ENCODE measurements around the gene MINDY4B.

DNA sequence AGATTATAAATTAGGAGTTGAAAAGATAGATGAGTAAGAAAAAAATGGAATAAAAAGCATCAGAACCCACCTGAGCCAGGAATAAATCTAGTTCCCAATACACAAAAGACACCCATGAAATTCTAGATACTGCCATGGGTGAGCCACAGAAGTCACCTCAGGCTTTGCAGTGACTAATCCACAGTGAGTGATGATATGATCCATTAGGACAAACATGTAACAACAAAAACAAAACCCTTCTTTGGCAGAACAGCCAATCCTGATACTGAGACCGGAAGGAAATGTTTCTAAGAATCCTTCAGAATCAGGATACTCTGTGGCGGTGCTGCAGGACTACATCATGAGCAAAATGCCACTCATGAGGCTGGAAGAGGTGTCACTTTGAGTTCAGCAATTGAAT, 15.0 kb upstream of the MINDY4B start:
- TF ChIP-seq, protein P1, sequence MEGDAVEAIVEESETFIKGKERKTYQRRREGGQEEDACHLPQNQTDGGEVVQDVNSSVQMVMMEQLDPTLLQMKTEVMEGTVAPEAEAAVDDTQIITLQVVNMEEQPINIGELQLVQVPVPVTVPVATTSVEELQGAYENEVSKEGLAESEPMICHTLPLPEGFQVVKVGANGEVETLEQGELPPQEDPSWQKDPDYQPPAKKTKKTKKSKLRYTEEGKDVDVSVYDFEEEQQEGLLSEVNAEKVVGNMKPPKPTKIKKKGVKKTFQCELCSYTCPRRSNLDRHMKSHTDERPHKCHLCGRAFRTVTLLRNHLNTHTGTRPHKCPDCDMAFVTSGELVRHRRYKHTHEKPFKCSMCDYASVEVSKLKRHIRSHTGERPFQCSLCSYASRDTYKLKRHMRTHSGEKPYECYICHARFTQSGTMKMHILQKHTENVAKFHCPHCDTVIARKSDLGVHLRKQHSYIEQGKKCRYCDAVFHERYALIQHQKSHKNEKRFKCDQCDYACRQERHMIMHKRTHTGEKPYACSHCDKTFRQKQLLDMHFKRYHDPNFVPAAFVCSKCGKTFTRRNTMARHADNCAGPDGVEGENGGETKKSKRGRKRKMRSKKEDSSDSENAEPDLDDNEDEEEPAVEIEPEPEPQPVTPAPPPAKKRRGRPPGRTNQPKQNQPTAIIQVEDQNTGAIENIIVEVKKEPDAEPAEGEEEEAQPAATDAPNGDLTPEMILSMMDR (tag by site-specific recombination; IDR thresholded peaks at IDR 0.05): no peak
- no peak for TF ChIP-seq ZNF707 (tag by site-specific recombination; IDR thresholded peaks at IDR 0.05)
